ENCODE data around the gene DNAI1.
"Not testable (repeated sequence)": the region's sequence is repeated elsewhere in the genome, so short reads cannot be mapped to it uniquely, and the experiment has no call there.

DNA sequence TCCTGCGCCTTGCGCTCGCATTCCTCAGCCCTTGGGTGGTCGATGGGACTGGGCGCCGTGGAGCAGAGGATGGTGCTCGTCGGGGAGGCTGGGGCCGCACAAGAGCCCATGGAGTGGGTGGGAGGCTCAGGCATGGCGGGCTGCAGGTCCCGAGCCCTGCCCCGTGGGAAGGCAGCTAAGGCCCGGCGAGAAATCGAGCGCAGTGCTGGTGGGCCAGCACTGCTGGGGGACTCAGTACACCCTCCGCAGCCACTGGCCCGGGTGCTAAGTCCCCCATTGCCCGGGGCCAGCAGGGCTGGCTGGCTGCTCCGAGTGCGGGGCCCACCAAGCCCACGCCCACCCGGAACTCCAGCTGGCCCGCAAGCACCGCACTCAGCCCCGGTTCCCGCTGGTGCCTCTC, 24.1 kb downstream of the DNAI1 start:
- TF ChIP-seq, protein P1, sequence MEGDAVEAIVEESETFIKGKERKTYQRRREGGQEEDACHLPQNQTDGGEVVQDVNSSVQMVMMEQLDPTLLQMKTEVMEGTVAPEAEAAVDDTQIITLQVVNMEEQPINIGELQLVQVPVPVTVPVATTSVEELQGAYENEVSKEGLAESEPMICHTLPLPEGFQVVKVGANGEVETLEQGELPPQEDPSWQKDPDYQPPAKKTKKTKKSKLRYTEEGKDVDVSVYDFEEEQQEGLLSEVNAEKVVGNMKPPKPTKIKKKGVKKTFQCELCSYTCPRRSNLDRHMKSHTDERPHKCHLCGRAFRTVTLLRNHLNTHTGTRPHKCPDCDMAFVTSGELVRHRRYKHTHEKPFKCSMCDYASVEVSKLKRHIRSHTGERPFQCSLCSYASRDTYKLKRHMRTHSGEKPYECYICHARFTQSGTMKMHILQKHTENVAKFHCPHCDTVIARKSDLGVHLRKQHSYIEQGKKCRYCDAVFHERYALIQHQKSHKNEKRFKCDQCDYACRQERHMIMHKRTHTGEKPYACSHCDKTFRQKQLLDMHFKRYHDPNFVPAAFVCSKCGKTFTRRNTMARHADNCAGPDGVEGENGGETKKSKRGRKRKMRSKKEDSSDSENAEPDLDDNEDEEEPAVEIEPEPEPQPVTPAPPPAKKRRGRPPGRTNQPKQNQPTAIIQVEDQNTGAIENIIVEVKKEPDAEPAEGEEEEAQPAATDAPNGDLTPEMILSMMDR (conservative IDR thresholded peaks at IDR 0.05), result not testable (repeated sequence)
- TF ChIP-seq ZFX (IDR thresholded peaks at IDR 0.05), result not testable (repeated sequence)

Data from C4-2B (cell line).